ENCODE measurements around the gene UBE2G1. TPM values are rescaled to one million over a fixed set of nuclear protein-coding genes. Genes with fewer than 3 reads are reported as not detected.

Gene UBE2G1
- polyA plus RNA-seq, 2 of the 4 experiments (the other 2 are of a cell fraction): 86.2 to 117 TPM

DNA sequence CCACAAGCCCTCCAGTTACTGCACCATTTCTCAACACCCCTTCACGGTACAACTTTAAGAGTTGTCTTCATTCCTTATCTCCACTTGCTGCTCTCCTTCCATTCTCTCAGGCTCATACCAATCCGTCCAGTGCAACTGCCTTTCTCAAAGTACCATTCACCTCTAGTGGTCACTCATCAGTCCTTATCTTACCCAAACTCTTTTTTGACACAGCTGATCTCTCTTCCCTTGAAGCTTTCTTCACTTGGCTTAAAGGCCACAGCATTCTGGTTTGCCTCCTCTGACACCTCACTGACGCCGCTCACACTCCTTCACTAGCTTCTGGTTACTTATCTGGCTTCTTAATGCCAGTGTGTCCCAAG lies 24.9 kb downstream of the UBE2G1 start:
- WGBS (ENCODE audit: missing lambda C conversion rate): 91% methylated on average over 4 of the region's 4 CpGs
- TF ChIP-seq CBX8 (IDR thresholded peaks at IDR 0.05) (no peak), RARB (CRISPR knock-in tag; IDR thresholded peaks at IDR 0.05) (no peak), HEYL (CRISPR knock-in tag; IDR thresholded peaks at IDR 0.05) (no peak), MAFK (IDR thresholded peaks at IDR 0.05; ENCODE audit: partially characterized antibody) (no peak), ESRRA (IDR thresholded peaks at IDR 0.05; ENCODE audit: borderline replicate concordance, low read length) (no peak), EP300 (IDR thresholded peaks at IDR 0.05) (no peak), GATA3 (IDR thresholded peaks at IDR 0.05; ENCODE audit: borderline replicate concordance) (no peak), SMC3 (IDR thresholded peaks at IDR 0.05) (no peak), BHLHE40 (IDR thresholded peaks at IDR 0.05; ENCODE audit: low read depth, low read length) (no peak), CBX2 (IDR thresholded peaks at IDR 0.05; ENCODE audit: borderline replicate concordance, low read depth) (no peak), NR3C1 (IDR thresholded peaks at IDR 0.05) (no peak), MAZ (IDR thresholded peaks at IDR 0.05; ENCODE audit: borderline replicate concordance, low read depth, low read length) (no peak), PHF8 (IDR thresholded peaks at IDR 0.05; ENCODE audit: borderline replicate concordance, low read depth) (no peak), POLR2A (IDR thresholded peaks at IDR 0.05; ENCODE audit: low read length) (no peak), KDM1A (IDR thresholded peaks at IDR 0.05; ENCODE audit: low read depth) (no peak), FOSL2 (IDR thresholded peaks at IDR 0.05) (no peak), FOSL2 (CRISPR knock-in tag; IDR thresholded peaks at IDR 0.05) (no peak)
- TF ChIP-seq, protein P1, sequence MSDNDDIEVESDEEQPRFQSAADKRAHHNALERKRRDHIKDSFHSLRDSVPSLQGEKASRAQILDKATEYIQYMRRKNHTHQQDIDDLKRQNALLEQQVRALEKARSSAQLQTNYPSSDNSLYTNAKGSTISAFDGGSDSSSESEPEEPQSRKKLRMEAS (IDR thresholded peaks at IDR 0.05): no peak
- TF ChIP-seq, protein P2, sequence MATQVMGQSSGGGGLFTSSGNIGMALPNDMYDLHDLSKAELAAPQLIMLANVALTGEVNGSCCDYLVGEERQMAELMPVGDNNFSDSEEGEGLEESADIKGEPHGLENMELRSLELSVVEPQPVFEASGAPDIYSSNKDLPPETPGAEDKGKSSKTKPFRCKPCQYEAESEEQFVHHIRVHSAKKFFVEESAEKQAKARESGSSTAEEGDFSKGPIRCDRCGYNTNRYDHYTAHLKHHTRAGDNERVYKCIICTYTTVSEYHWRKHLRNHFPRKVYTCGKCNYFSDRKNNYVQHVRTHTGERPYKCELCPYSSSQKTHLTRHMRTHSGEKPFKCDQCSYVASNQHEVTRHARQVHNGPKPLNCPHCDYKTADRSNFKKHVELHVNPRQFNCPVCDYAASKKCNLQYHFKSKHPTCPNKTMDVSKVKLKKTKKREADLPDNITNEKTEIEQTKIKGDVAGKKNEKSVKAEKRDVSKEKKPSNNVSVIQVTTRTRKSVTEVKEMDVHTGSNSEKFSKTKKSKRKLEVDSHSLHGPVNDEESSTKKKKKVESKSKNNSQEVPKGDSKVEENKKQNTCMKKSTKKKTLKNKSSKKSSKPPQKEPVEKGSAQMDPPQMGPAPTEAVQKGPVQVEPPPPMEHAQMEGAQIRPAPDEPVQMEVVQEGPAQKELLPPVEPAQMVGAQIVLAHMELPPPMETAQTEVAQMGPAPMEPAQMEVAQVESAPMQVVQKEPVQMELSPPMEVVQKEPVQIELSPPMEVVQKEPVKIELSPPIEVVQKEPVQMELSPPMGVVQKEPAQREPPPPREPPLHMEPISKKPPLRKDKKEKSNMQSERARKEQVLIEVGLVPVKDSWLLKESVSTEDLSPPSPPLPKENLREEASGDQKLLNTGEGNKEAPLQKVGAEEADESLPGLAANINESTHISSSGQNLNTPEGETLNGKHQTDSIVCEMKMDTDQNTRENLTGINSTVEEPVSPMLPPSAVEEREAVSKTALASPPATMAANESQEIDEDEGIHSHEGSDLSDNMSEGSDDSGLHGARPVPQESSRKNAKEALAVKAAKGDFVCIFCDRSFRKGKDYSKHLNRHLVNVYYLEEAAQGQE (IDR thresholded peaks at IDR 0.05): no peak
- TF ChIP-seq, protein P3, sequence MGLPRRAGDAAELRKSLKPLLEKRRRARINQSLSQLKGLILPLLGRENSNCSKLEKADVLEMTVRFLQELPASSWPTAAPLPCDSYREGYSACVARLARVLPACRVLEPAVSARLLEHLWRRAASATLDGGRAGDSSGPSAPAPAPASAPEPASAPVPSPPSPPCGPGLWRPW (IDR thresholded peaks at IDR 0.05): no peak
- ATAC-seq: peak; percentile 47 to 77; a peak in 5 of 6 replicates
- H3K4me1 ChIP-seq: peaks cover 36% of the 10 kb centered on the region
- no peaks in the 10 kb centered on the region for H3K9me3 ChIP-seq
- no peak overlapping the region for H3K27ac ChIP-seq
- CTCF ChIA-PET: interaction anchor here (0.9 to 3.8 kb wide), 5 partner anchors 9 to 196 kb away, joined by 3 to 22 read pairs (median 4); no protein-coding TSS in a partner anchor
- POLR2A ChIA-PET: no interaction called here
- no peak overlapping the region for H3K4me2 ChIP-seq
- no peak for DNase-seq (ENCODE audit: low read depth in 1 of 2, low spot score in 1 of 2)
- no peak overlapping the region for H3K4me3 ChIP-seq
- no peak for FAIRE-seq

DNA sequence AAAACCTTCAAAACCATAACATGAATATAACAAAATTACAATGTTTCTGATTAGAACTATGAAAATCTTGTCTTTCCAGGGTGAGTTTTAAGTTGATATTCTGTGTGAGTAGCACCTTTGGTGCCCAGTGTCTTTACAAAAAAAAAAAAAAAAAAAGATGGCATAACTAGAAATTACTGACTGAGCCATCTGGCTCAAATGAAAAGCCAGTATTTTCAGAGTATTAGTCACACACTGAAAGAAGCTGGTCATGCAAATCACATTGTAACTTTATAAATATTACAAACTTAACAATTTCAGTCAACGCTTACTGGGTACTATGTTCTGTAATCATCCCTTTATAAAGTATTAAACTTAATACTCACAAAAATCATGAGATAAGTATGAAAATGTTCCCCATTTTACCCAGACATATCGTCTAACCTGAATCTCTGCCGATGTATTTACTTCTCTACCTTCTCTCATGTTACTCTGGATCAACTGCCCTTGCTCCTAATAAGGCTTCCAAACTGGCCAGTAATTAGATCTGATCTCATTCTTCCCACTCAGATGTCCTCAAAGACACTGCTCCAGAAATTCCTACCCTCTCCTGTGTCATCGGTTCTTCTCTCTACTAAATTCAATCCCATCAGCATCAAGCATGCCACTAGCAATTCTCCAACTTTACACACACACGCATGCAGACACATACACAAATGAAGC lies 25.4 kb downstream of the UBE2G1 start:
- POLR2A ChIA-PET: interaction anchor here (0.7 kb wide), 1 partner anchor 16 kb away, joined by 6 read pairs; no protein-coding TSS in a partner anchor
- DNase-seq (ENCODE audit: low read depth in 1 of 2, low spot score in 1 of 2) (no peak), ATAC-seq (no peak), FAIRE-seq (no peak)
- no peak overlapping the region for H3K4me3 ChIP-seq
- H3K4me2 ChIP-seq: no peak overlapping the region
- 87% methylated on average over 5 of the region's 5 CpGs for WGBS (ENCODE audit: missing lambda C conversion rate)
- CTCF ChIA-PET: interaction anchor here (0.9 to 2.4 kb wide), 3 partner anchors 15 to 196 kb away, joined by 3 to 6 read pairs (median 4); no protein-coding TSS in a partner anchor
- no peak overlapping the region for H3K27ac ChIP-seq
- H3K9me3 ChIP-seq: no peaks in the 10 kb centered on the region
- peaks cover 30% of the 10 kb centered on the region for H3K4me1 ChIP-seq
- TF ChIP-seq HOXB5 (CRISPR knock-in tag; IDR thresholded peaks at IDR 0.05) (no peak), TP53 (CRISPR knock-in tag; IDR thresholded peaks at IDR 0.05) (no peak), POLR2AphosphoS2 (conservative IDR thresholded peaks at IDR 0.05; ENCODE audit: low read length) (no peak), JUNB (IDR thresholded peaks at IDR 0.05) (no peak), HEYL (CRISPR knock-in tag; IDR thresholded peaks at IDR 0.05) (no peak), RCOR1 (IDR thresholded peaks at IDR 0.05; ENCODE audit: low read depth, low read length) (no peak), MAFK (IDR thresholded peaks at IDR 0.05; ENCODE audit: partially characterized antibody) (no peak), FOXS1 (CRISPR knock-in tag; IDR thresholded peaks at IDR 0.05) (no peak), GATA3 (IDR thresholded peaks at IDR 0.05; ENCODE audit: borderline replicate concordance) (no peak), RARB (CRISPR knock-in tag; IDR thresholded peaks at IDR 0.05) (no peak), RAD21 (conservative IDR thresholded peaks at IDR 0.05 in 1 of 2, IDR thresholded peaks at IDR 0.05 in 1 of 2) (no peak), NPAS2 (CRISPR knock-in tag; IDR thresholded peaks at IDR 0.05; ENCODE audit: borderline replicate concordance) (no peak)
- TF ChIP-seq, protein P4, sequence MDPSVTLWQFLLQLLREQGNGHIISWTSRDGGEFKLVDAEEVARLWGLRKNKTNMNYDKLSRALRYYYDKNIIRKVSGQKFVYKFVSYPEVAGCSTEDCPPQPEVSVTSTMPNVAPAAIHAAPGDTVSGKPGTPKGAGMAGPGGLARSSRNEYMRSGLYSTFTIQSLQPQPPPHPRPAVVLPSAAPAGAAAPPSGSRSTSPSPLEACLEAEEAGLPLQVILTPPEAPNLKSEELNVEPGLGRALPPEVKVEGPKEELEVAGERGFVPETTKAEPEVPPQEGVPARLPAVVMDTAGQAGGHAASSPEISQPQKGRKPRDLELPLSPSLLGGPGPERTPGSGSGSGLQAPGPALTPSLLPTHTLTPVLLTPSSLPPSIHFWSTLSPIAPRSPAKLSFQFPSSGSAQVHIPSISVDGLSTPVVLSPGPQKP (IDR thresholded peaks at IDR 0.05; ENCODE audit: low read depth, low read length): no peak
- TF ChIP-seq, protein P5, sequence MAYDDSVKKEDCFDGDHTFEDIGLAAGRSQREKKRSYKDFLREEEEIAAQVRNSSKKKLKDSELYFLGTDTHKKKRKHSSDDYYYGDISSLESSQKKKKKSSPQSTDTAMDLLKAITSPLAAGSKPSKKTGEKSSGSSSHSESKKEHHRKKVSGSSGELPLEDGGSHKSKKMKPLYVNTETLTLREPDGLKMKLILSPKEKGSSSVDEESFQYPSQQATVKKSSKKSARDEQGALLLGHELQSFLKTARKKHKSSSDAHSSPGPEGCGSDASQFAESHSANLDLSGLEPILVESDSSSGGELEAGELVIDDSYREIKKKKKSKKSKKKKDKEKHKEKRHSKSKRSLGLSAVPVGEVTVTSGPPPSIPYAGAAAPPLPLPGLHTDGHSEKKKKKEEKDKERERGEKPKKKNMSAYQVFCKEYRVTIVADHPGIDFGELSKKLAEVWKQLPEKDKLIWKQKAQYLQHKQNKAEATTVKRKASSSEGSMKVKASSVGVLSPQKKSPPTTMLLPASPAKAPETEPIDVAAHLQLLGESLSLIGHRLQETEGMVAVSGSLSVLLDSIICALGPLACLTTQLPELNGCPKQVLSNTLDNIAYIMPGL (CRISPR knock-in tag; IDR thresholded peaks at IDR 0.05; ENCODE audit: borderline replicate concordance): no peak
- TF ChIP-seq, protein P6, sequence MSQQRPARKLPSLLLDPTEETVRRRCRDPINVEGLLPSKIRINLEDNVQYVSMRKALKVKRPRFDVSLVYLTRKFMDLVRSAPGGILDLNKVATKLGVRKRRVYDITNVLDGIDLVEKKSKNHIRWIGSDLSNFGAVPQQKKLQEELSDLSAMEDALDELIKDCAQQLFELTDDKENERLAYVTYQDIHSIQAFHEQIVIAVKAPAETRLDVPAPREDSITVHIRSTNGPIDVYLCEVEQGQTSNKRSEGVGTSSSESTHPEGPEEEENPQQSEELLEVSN (IDR thresholded peaks at IDR 0.05; ENCODE audit: borderline replicate concordance, low read depth): no peak
